ENCODE results near the gene MYLK3. TPM values are rescaled to one million over a fixed set of nuclear protein-coding genes. Genes with fewer than 3 reads are reported as not detected.

The MYLK3 gene
- polyA plus RNA-seq, 1 experiment = 0.10 TPM

GRCh38 chr16:46693598-46693997 is 54.5 kb downstream of the MYLK3 start:
- ChIA-PET CTCF (interaction anchor here (1.0 kb wide), 1 partner anchor 11 kb away, joined by 3 read pairs; no protein-coding TSS in a partner anchor), POLR2A (no interaction called here)
- no peak for DNase-seq (ENCODE audit: low read depth)
- Histone ChIP-seq H3K27me3 (ENCODE audit: control insufficient read depth, insufficient read depth, low read length) (no peaks in the 10 kb centered on the region), H3K36me3 (ENCODE audit: control insufficient read depth, insufficient read depth, low read length) (no peaks in the 10 kb centered on the region), H3K4me3 (ENCODE audit: low read depth, low read length) (no peak overlapping the region)
- TF ChIP-seq CTCF (IDR thresholded peaks at IDR 0.05; ENCODE audit: insufficient read depth, low read depth, low read length) = no peak

GRCh38 chr16:46691726-46692125 is 56.4 kb downstream of the MYLK3 start:
- CTCF ChIA-PET = interaction anchor here (0.6 to 1.9 kb wide), 3 partner anchors 16 to 22 kb away, joined by 3 to 9 read pairs (median 5); no protein-coding TSS in a partner anchor
- POLR2A ChIA-PET = no interaction called here

GRCh38 chr16:46690281-46691178 is 57.6 kb downstream of the MYLK3 start:
- no peaks in the 10 kb centered on the region for H3K36me3 ChIP-seq (ENCODE audit: control insufficient read depth, insufficient read depth, low read length)
- peak overlapping the region; percentile 81 for H3K4me3 ChIP-seq (ENCODE audit: low read depth, low read length)
- TF ChIP-seq CTCF (IDR thresholded peaks at IDR 0.05; ENCODE audit: insufficient read depth, low read depth, low read length) = no peak
- no peaks in the 10 kb centered on the region for H3K27me3 ChIP-seq (ENCODE audit: control insufficient read depth, insufficient read depth, low read length)
- CTCF ChIA-PET = interaction anchor here (0.6 to 2.1 kb wide), 8 partner anchors 15 to 200 kb away, joined by 3 to 11 read pairs (median 4); no protein-coding TSS in a partner anchor
- POLR2A ChIA-PET = no interaction called here
- DNase-seq (ENCODE audit: low read depth) = no peak

More at GRCh38 chr16:46691726-46692125, 56.4 kb downstream of the MYLK3 start:
- no peak for DNase-seq (ENCODE audit: low read depth)
- Histone ChIP-seq H3K36me3 (ENCODE audit: control insufficient read depth, insufficient read depth, low read length) (no peaks in the 10 kb centered on the region), H3K27me3 (ENCODE audit: control insufficient read depth, insufficient read depth, low read length) (no peaks in the 10 kb centered on the region), H3K4me3 (ENCODE audit: low read depth, low read length) (no peak overlapping the region)
- no peak for TF ChIP-seq CTCF (IDR thresholded peaks at IDR 0.05; ENCODE audit: insufficient read depth, low read depth, low read length)

- H3K27me3 ChIP-seq (ENCODE audit: control insufficient read depth, insufficient read depth, low read length) = no peaks in the 10 kb centered on the region
- ChIA-PET CTCF (interaction anchor here (0.6 to 2.1 kb wide), 6 partner anchors 14 to 201 kb away, joined by 3 to 11 read pairs (median 4); no protein-coding TSS in a partner anchor), POLR2A (no interaction called here)
- no peaks in the 10 kb centered on the region for H3K36me3 ChIP-seq (ENCODE audit: control insufficient read depth, insufficient read depth, low read length)
- no peak for DNase-seq (ENCODE audit: low read depth)
- peak; percentile 71 for TF ChIP-seq CTCF (IDR thresholded peaks at IDR 0.05; ENCODE audit: insufficient read depth, low read depth, low read length)
- peak within 1 kb of the TSS; percentile 81 for H3K4me3 ChIP-seq (ENCODE audit: low read depth, low read length)
Observed at GRCh38 chr16:46689365-46690280, 58.5 kb downstream of the MYLK3 start, which contains the start of gene ORC6. TSS of gene ORC6 (plus strand) at chr16:46689659. CDS start at chr16:46689706, 47 bp downstream.

All from BJ (cell line).